ENCODE measurements around the gene NAT16.
A peak's percentile ranks its signal among the peaks of the same experiment; 100 is the strongest.
"Not testable (repeated sequence)": the region's sequence is repeated elsewhere in the genome, so short reads cannot be mapped to it uniquely, and the experiment has no call there.

NAT16 gene

DNA sequence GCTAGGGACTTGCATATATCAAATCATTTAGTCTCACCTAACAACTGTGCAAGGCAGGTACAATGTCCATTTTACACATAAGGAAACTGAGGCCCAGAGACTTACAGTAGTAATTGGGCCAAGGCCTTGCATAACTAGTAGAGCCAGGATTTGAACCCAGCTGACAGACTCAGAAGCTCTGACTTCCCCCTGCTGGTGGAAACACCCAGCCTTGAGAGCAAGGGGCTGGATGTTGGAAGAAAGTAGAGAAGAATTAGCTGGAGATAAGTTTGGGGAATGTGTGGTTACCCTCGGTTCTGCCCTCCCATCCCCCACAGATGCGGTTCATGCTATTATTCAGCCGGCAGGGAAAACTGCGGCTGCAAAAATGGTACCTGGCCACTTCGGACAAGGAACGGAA lies 23.8 kb downstream of the NAT16 start:
- in situ Hi-C loops (cut with HindIII; ENCODE audit: low pct_unique_long_range_greater_than_20kb, low sequenced_read_pairs) = no loop called here
- no peak for DNase-seq (ENCODE audit: low read depth in 1 of 2, low spot score in 1 of 2)
- TF ChIP-seq JUND (IDR thresholded peaks at IDR 0.05; ENCODE audit: low read depth) = no peak

DNA sequence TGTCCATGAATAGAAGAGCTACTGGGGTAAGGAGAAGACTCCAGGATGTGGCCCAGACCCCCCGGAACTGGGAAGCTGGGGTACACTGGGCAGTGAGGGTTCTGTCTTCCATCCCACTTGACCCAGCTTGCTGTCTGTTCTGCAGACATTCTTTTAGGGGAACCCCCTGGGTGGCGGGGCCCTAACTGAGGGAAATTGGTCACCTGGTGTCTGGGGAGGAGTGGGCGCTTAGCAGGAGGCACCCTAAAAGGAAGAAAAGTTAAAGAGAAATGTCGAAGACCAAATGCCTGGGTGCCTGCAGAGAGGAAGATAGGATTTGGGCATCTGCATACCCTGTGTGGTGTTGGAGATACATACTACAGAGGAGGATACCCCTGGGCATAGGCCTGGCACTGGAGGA lies 24.8 kb downstream of the NAT16 start:
- no peak for TF ChIP-seq JUND (IDR thresholded peaks at IDR 0.05; ENCODE audit: low read depth)
- no peak for DNase-seq (ENCODE audit: low read depth in 1 of 2, low spot score in 1 of 2)
- in situ Hi-C loops (cut with HindIII; ENCODE audit: low pct_unique_long_range_greater_than_20kb, low sequenced_read_pairs) = no loop called here

DNA sequence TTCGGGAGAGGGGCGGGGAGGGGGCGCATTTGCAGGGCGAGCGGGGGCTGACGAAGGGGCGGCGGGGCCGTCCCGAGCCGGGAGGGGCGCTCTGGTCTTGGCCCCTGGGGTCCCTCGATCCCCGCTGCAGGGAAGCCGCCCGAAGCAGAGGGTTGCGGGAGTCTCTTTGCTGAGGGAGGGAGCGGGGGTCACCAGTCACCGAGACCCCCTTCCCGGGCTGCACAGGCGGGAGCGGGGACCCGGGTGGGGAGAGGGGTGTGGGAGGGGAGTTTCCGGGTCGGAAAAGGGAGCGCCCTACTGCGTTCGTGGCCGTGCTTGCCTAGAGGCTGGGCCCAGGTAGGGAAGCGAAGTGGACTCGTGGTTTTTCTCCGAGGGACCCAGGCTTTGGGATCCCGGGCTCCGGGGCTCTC lies 25.4 kb downstream of the NAT16 start:
- TF ChIP-seq JUND (IDR thresholded peaks at IDR 0.05; ENCODE audit: low read depth) = no peak
- DNase-seq (ENCODE audit: low read depth in 1 of 2, low spot score in 1 of 2) = peak in 1 of 2 experiments; percentile 29
- in situ Hi-C loops (cut with HindIII; ENCODE audit: low pct_unique_long_range_greater_than_20kb, low sequenced_read_pairs) = no loop called here

DNA sequence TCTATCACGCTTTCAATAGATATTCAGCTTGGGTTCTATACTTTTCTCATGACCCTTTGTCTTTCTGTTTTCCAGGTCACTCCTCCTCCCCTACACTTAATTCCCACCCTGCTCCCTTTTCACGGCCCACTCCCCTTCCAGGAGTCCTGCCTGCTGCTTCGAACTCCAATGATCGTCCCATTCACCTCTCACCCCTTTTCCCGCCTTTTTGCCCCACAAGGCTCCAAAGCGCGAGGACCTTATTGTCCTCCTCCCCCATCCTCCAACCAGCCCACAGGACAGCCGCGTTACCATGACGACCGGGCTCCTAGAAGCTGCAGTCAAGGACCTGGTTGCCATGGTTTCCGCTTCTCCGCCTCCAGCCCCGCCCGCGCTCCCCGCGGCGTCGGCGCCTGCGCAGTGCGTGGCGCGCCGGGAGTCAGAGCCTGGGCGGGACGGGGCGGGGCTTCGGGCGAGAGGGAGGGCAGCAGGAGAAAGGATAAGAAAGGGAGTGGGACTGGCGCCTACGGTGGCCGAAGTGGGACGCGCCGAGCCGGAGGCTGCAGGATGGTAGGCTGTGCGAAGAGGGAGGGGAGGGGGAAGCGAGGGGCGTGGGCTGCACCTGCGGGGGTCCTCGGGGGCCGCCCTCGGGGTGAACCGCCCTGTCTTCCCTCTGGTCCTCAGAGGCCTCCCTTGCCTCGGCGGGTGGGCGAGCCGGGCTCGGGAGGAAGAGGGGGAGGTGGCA lies 26.0 kb downstream of the NAT16 start, which contains the start of gene AP1S1:
Gene AP1S1 (plus strand): TSS at position 508 of the 724 bp plus-strand sequence. CDS start 39 bp downstream, at position 547.
- peak; percentile 94 for DNase-seq (ENCODE audit: low read depth in 1 of 2, low spot score in 1 of 2)
- TF ChIP-seq JUND (IDR thresholded peaks at IDR 0.05; ENCODE audit: low read depth) = no peak
- in situ Hi-C loops (cut with HindIII; ENCODE audit: low pct_unique_long_range_greater_than_20kb, low sequenced_read_pairs) = no loop called here

DNA sequence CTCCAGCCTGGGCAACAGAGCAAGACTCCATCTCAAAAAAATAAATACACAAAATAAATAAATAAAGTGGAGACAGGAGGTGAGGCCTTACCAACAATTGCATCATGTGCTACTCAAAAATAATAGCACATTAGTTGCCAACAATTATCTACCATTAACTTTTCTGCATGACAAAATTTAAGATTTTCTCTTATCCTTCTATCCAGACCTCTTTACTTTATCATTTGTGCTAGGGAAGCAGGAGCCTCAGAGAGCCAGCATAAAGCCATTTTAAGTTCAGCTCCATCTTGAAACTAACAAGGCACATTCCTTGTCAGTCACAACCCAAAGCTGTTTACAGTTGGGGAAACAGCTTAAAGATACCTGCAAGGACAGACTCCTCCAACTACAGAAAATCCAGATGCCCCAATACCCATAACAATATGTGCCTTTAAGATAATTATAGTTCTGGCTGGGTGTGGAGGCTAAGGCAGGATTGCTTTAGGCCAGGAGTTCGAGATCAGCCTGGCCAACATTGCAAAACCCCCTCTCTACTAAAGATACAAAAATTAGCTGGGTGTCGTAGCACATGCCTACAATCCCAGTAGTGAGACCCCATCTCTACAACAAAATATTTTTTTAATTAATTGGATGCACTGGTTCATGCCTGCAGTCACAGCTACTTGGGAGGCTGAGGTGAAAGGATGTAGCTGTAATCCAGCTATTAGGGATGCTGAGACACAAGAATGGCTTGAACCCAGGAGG lies 28.0 kb downstream of the NAT16 start:
- TF ChIP-seq JUND (IDR thresholded peaks at IDR 0.05; ENCODE audit: low read depth) = no peak
- DNase-seq (ENCODE audit: low read depth in 1 of 2, low spot score in 1 of 2) = no peak
- in situ Hi-C loops (cut with HindIII; ENCODE audit: low pct_unique_long_range_greater_than_20kb, low sequenced_read_pairs) = no loop called here

DNA sequence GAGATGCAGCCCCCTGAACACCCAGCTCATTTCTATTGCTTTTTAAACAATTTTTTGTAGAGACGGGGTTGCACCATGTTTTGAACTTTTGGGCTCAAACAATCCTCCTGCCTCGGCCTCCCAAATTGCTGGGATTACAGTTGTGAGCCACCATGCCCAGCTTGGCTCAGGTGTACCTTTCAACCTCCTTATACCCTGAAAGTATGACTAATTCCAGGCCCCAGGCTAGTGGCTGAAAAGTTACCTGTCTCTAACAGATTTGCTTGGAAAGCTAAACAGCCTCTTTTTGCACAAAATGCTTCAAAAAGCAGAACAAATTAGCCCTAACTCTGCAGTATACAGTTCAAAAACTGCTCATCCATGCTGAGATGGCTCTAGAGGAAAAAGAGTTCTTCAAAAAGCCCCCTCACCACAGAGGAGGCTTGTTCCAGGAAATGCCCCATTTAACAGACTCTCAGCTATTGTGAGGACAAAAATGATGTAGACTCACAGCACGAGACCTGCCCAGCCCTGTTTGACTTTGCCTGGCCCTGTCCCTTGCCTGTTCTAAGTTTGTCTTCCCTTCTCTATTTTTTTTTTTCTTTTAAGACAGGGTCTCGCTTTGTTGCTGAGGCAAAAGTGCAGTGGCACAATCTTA lies 39.2 kb downstream of the NAT16 start:
- DNase-seq (ENCODE audit: low read depth in 1 of 2, low spot score in 1 of 2) = no peak
- in situ Hi-C loops (cut with HindIII; ENCODE audit: low pct_unique_long_range_greater_than_20kb, low sequenced_read_pairs) = no loop called here
- TF ChIP-seq JUND (IDR thresholded peaks at IDR 0.05; ENCODE audit: low read depth) = no peak

DNA sequence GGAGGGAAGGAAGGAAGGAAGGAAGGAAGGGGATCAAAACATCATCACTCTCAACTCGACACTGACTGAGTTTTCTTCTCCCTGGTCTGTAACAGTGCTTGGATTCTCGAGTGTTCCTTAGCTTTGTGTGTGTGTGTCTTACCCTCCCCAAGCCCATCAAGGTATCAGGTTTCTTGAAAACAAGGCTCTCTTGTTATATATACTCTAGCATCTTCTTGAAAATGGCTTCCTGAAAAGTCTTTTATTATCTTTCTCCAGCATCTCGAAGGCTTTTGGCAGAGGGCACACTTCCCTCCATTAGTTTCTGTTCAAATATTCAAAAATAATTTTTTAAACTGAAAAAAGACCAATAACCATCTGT lies 39.8 kb downstream of the NAT16 start:
- in situ Hi-C loops (cut with HindIII; ENCODE audit: low pct_unique_long_range_greater_than_20kb, low sequenced_read_pairs) = no loop called here
- no peak for DNase-seq (ENCODE audit: low read depth in 1 of 2, low spot score in 1 of 2)
- no peak for TF ChIP-seq JUND (IDR thresholded peaks at IDR 0.05; ENCODE audit: low read depth)

DNA sequence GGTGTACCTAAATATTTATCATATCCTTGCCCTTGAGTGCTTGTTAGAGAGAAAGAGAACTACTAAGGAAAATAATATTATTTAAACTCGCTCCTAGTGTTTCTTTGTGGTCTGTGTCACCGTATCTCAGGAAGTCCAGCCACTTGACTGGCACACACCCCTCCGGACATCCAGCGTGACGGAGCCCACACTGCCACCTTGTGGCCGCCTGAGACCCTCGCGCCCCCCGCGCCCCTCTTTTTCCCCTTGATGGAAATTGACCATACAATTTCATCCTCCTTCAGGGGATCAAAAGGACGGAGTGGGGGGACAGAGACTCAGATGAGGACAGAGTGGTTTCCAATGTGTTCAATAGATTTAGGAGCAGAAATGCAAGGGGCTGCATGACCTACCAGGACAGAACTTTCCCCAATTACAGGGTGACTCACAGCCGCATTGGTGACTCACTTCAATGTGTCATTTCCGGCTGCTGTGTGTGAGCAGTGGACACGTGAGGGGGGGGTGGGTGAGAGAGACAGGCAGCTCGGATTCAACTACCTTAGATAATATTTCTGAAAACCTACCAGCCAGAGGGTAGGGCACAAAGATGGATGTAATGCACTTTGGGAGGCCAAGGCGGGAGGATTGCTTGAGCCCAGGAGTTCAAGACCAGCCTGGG lies 41.8 kb downstream of the NAT16 start:
- no peak for TF ChIP-seq JUND (IDR thresholded peaks at IDR 0.05; ENCODE audit: low read depth)
- in situ Hi-C loops (cut with HindIII; ENCODE audit: low pct_unique_long_range_greater_than_20kb, low sequenced_read_pairs) = no loop called here

DNA sequence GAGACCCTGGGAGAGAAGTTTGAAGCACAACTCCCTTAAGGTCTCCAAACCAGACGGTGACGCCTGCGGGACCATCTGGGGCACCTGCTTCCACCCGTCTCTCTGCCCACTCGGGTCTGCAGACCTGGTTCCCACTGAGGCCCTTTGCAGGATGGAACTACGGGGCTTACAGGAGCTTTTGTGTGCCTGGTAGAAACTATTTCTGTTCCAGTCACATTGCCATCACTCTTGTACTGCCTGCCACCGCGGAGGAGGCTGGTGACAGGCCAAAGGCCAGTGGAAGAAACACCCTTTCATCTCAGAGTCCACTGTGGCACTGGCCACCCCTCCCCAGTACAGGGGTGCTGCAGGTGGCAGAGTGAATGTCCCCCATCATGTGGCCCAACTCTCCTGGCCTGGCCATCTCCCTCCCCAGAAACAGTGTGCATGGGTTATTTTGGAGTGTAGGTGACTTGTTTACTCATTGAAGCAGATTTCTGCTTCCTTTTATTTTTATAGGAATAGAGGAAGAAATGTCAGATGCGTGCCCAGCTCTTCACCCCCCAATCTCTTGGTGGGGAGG lies 42.4 kb downstream of the NAT16 start:
- in situ Hi-C loops (cut with HindIII; ENCODE audit: low pct_unique_long_range_greater_than_20kb, low sequenced_read_pairs) = no loop called here
- no peak for DNase-seq (ENCODE audit: low read depth in 1 of 2, low spot score in 1 of 2)
- TF ChIP-seq JUND (IDR thresholded peaks at IDR 0.05; ENCODE audit: low read depth) = no peak

More for the DNA sequence above, 41.8 kb downstream of the NAT16 start:
- peak in 1 of 2 experiments; percentile 73 for DNase-seq (ENCODE audit: low read depth in 1 of 2, low spot score in 1 of 2)

DNA sequence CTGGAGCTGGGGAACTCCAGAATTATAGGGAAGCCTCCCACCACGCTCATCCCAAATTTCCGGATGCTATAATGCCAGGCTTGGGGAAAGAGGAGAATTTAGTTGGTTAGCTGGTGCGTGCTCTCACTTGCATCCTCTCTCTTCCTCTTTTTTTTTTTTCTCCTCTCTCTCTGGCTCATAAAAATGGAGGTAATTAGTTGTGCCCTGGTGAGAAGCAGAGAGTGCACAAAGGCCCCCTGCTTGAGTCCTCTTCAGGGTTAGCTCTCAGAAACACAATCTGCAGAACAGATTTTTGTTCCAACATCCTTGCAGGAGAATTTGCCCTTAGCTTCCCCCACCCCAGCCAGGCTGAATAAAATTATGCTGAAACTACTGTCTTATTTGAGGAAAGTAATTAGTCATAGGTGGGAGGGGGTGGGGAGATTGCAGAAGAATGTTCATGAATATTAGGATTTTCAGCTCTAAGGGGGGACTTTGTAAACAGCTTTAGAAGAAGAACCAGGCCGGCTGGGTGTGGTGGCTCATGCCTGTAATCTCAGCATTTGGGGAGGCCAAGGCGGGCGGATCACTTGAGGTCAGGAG lies 45.6 kb downstream of the NAT16 start:
- no peak for TF ChIP-seq JUND (IDR thresholded peaks at IDR 0.05; ENCODE audit: low read depth)
- in situ Hi-C loops (cut with HindIII; ENCODE audit: low pct_unique_long_range_greater_than_20kb, low sequenced_read_pairs) = no loop called here
- DNase-seq (ENCODE audit: low read depth in 1 of 2, low spot score in 1 of 2) = no peak

DNA sequence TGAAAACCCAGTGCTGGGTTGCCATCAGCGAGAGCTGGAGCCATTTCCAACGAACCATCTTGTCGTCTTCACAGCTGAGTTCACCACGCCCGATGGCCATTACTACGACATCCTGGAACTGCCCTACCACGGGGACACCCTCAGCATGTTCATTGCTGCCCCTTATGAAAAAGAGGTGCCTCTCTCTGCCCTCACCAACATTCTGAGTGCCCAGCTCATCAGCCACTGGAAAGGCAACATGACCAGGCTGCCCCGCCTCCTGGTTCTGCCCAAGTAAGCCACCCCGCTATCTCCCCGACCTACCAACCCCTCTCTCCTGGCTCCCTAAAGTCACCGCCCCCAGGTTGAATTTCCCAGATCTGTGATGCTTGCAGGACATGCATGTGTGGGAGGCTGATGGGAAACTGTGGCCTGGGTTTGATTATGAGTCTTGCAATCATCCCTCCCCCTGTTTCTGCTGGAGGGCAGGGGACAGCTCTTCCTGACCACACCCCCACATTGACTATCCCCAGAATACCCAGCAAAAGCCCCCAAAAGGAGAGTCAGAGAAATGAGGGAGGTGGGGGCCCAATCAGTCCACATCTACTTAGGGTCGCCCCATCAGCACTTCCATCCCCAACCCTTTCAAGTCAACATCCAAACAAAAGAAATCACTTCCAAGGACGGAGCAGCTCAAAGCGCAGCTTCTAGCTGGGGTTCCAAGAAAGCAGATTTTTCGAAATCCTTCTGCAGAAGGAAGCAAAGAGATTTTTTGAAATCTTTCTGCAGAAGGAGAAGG lies 46.3 kb downstream of the NAT16 start:
- in situ Hi-C loops (cut with HindIII; ENCODE audit: low pct_unique_long_range_greater_than_20kb, low sequenced_read_pairs) = no loop called here
- TF ChIP-seq JUND (IDR thresholded peaks at IDR 0.05; ENCODE audit: low read depth) = no peak
- DNase-seq (ENCODE audit: low read depth in 1 of 2, low spot score in 1 of 2) = no peak

DNA sequence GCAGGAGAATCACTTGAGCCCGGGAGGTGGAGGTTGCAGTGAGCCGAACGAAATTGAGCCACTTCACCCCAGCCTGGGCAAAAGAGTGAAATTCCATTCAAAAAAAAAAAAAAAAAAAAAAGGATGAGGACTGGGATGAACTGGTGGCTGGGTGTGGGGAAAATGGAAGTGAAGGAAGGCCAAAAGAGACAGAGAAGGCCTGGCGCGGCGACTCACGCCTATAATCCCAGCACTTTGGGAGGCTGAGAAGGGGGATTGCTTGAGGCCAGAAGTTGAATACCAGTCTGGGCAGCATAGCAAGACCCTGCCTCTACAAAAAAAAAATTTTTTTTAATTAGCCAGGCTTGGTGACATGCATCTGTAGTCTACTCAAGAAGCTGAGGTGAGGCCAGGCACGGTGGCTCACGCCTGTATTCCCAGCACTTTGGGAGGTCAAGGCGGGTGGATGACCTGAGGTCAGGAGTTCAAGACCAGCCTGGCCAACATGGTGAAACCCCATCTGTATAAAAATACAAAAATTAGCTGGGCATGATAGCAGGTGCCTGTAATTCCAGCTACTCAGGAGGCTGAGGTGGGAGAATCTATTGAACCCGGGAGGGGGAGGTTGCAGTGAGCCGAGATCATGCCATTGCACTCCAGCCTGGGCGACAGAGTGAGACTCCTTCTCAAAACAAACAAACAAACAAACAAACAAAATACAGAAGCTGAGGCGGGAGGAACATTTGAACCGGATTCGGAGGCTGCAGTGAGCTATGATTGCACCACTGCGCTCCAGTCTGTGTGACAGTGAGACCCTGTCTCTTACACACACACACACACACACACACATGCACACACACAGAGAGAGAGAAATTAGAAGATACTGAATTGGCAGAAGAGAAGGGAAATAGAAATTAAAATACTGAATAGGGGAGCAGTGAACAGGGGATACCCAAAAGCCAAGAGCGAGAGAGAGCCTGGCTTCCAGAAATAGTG lies 47.2 kb downstream of the NAT16 start:
- in situ Hi-C loops (cut with HindIII; ENCODE audit: low pct_unique_long_range_greater_than_20kb, low sequenced_read_pairs); DNase-seq (ENCODE audit: low read depth in 1 of 2, low spot score in 1 of 2): not testable (repeated sequence)
